Lower leg skin (tissue), 3 donors: ENCODE results near the gene POLR2J2.
"Not testable (repeated sequence)": the region's sequence is repeated elsewhere in the genome, so short reads cannot be mapped to it uniquely, and the experiment has no call there.

Experiments used
- POLR2A ChIP-seq, 2 donors: fragments of 450-650 bp; IDR thresholded peaks; one replicate each; pipeline ENCODE4 v1.6.1; 2016 to 2017; ENCODE audit warnings: antibody characterized with exemption in 2 of 2, mild to moderate bottlenecking in 1 of 2, moderate library complexity in 1 of 2
- TF ChIP-seq, protein P1 (sequence below), 3 donors: fragments of 450-650 bp; IDR thresholded peaks; one replicate each; pipeline ENCODE4 v1.5.1; 2016; ENCODE audit warnings: antibody characterized with exemption in 3 of 3, mild to moderate bottlenecking in 3 of 3, moderate library complexity in 2 of 3

DNA sequence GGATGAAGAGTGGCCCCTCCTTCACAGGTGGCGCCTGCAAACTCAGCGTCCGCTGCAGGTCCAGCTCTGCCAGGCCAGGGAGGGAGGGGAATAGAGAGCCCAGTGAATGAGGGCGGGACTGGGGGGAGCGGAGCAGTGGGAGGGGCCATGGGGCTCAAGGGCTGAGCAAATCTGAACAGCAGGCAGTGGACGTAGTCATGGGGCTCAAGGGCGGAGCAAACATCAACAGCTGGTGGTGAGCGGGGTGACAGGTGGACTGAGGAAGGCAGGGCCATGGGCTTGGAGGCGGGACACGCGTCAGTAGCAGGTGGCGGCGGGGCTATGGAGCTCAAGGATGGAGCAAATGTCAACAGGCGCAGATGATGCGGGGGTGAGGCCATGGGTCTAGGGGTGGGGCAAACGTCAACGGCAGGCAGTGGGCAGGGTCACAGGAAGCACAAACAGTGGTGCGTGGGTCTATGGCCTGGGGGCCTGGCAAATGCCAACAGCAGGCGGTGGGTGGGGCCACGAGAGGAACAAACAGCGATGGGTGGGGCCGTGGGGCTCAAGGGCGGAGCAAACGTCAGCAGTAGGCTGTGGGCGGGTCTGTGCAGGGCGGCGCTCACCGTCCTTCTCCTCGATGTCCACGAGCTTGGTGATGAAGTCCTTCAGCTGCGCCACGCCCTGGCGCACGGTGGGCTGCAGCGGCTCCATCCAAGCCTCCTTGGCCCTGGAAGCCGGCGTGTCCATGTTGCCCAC is 17.0 kb upstream of the POLR2J2 start:
- TF ChIP-seq, protein P1, sequence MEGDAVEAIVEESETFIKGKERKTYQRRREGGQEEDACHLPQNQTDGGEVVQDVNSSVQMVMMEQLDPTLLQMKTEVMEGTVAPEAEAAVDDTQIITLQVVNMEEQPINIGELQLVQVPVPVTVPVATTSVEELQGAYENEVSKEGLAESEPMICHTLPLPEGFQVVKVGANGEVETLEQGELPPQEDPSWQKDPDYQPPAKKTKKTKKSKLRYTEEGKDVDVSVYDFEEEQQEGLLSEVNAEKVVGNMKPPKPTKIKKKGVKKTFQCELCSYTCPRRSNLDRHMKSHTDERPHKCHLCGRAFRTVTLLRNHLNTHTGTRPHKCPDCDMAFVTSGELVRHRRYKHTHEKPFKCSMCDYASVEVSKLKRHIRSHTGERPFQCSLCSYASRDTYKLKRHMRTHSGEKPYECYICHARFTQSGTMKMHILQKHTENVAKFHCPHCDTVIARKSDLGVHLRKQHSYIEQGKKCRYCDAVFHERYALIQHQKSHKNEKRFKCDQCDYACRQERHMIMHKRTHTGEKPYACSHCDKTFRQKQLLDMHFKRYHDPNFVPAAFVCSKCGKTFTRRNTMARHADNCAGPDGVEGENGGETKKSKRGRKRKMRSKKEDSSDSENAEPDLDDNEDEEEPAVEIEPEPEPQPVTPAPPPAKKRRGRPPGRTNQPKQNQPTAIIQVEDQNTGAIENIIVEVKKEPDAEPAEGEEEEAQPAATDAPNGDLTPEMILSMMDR (IDR thresholded peaks at IDR 0.05), result not testable (repeated sequence)
- not testable (repeated sequence) for TF ChIP-seq POLR2A (IDR thresholded peaks at IDR 0.05)
